GM23338 (cell line): ENCODE measurements around the gene FBL. TPM values are rescaled to one million over a fixed set of nuclear protein-coding genes. Genes with fewer than 3 reads are reported as not detected.

Experiments
- ATAC-seq: fragments of 200-7000 bp; cut with Tn5 transposase; 3 replicates; pipeline ENCODE4 v1.9.1; 2020
- DNase-seq: peaks from one replicate; pipeline ENCODE4 v3.0.0-alpha.2; 2015; ENCODE audit warnings: low spot score
- H2AFZ ChIP-seq: fragments of 200-600 bp; sonication (generic); 2 replicates; pipeline ENCODE4 v1.8.0; 2016; ENCODE audit warnings: antibody characterized with exemption, mild to moderate bottlenecking, moderate library complexity
- H3F3A ChIP-seq: fragments of 200-600 bp; sonication (generic); replicated peaks from 2 replicates; pipeline ENCODE4 v1.8.0; 2017; ENCODE audit warnings: antibody characterized with exemption, mixed run types, low read depth
- H3K27ac ChIP-seq: fragments of 200-600 bp; sonication (generic); 2 replicates; pipeline ENCODE4 v1.6.1; 2016; ENCODE audit warnings: low read depth
- H3K27me3 ChIP-seq: fragments of 200-600 bp; sonication (generic); 2 replicates; pipeline ENCODE4 v1.8.0; 2016; ENCODE audit warnings: mild to moderate bottlenecking, mixed run types, moderate library complexity; ENCODE audit not compliant: insufficient read depth
- H3K36me3 ChIP-seq: fragments of 200-600 bp; sonication (generic); 2 replicates; pipeline ENCODE4 v1.8.0; 2016; ENCODE audit warnings: mild to moderate bottlenecking; ENCODE audit not compliant: insufficient read depth
- H3K4me1 ChIP-seq: fragments of 200-600 bp; sonication (generic); 2 replicates; pipeline ENCODE4 v1.8.0; 2016; ENCODE audit warnings: mild to moderate bottlenecking, moderate library complexity; ENCODE audit not compliant: insufficient read depth
- H3K4me2 ChIP-seq: fragments of 200-600 bp; sonication (generic); 2 replicates; pipeline ENCODE4 v1.7.1; 2017; ENCODE audit warnings: mixed run types
- H3K4me3 ChIP-seq: fragments of 200-600 bp; sonication (generic); 2 replicates; pipeline ENCODE4 v1.6.1; 2016; ENCODE audit warnings: mixed run types
- H3K79me2 ChIP-seq: fragments of 200-600 bp; sonication (generic); replicated peaks from 2 replicates; pipeline ENCODE4 v1.8.0; 2017; ENCODE audit warnings: mild to moderate bottlenecking; ENCODE audit not compliant: insufficient read depth
- H3K9me2 ChIP-seq: fragments of 200-600 bp; sonication (generic); 2 replicates; pipeline ENCODE4 v1.8.0; 2017; ENCODE audit not compliant: insufficient read depth
- H4K20me1 ChIP-seq: fragments of 200-600 bp; sonication (generic); replicated peaks from 2 replicates; pipeline ENCODE4 v1.8.0; 2017; ENCODE audit warnings: mild to moderate bottlenecking; ENCODE audit not compliant: insufficient read depth
- H3K27ac Mint-ChIP-seq: 2 replicates; pipeline ENCODE4 v1.8.0; 2020; ENCODE audit warnings: inconsistent platforms, mild to moderate bottlenecking, moderate library complexity, mixed read lengths
- H3K27me3 Mint-ChIP-seq: 3 replicates; pipeline ENCODE4 v1.8.0; 2022; ENCODE audit warnings: low read depth, mild to moderate bottlenecking, moderate library complexity, mixed read lengths, inconsistent platforms; ENCODE audit not compliant: insufficient read depth, poor library complexity
- H3K36me3 Mint-ChIP-seq: 3 replicates; pipeline ENCODE4 v1.8.0; 2021; ENCODE audit warnings: low read depth, mild to moderate bottlenecking, inconsistent platforms, moderate library complexity, mixed read lengths
- H3K4me1 Mint-ChIP-seq: 3 replicates; pipeline ENCODE4 v1.8.0; 2020; ENCODE audit warnings: mild to moderate bottlenecking, inconsistent platforms, mixed read lengths
- H3K4me3 Mint-ChIP-seq: 3 replicates; pipeline ENCODE4 v1.8.0; 2021; ENCODE audit warnings: moderate library complexity, mild to moderate bottlenecking, inconsistent platforms, mixed read lengths
- H3K9me3 Mint-ChIP-seq: 3 replicates; pipeline ENCODE4 v1.8.0; 2020; ENCODE audit warnings: moderate library complexity, mild to moderate bottlenecking, inconsistent platforms, mixed read lengths
- CREB1 ChIP-seq: fragments of 250-450 bp; sonication (Bioruptor Pico); IDR thresholded peaks from 2 replicates; pipeline ENCODE4 v1.5.0; 2020; ENCODE audit warnings: low read depth, mild to moderate bottlenecking, moderate library complexity
- EZH2 ChIP-seq: fragments of 200-600 bp; sonication (generic); IDR thresholded peaks from one replicate; pipeline ENCODE4 v1.8.0; 2017; ENCODE audit warnings: antibody characterized with exemption, mild to moderate bottlenecking, low read depth; ENCODE audit not compliant: unreplicated experiment
- EZH2phosphoT487 ChIP-seq: fragments of 200-600 bp; sonication (generic); IDR thresholded peaks from one replicate; pipeline ENCODE4 v1.8.1; 2018; ENCODE audit warnings: antibody characterized with exemption; ENCODE audit not compliant: unreplicated experiment
- JUNB ChIP-seq: IDR thresholded peaks from one replicate; pipeline ENCODE4 v1.6.1; 2016; ENCODE audit warnings: antibody characterized with exemption; ENCODE audit not compliant: unreplicated experiment
- POLR2AphosphoS5 ChIP-seq: IDR thresholded peaks from 2 replicates; pipeline ENCODE4 v1.6.1; 2016; ENCODE audit warnings: antibody characterized with exemption, low read depth
- STAT1 ChIP-seq: IDR thresholded peaks from one replicate; pipeline ENCODE4 v1.6.1; 2016; ENCODE audit warnings: antibody characterized with exemption; ENCODE audit not compliant: unreplicated experiment
- ZNF331 ChIP-seq: fragments of 250-450 bp; sonication (Bioruptor Pico); IDR thresholded peaks from 2 replicates; pipeline ENCODE4 v1.5.0; 2020; ENCODE audit warnings: low read depth, mild to moderate bottlenecking, moderate library complexity
- ZNF462 ChIP-seq: fragments of 250-450 bp; sonication (Bioruptor Pico); IDR thresholded peaks from 2 replicates; pipeline ENCODE4 v1.5.0; 2020; ENCODE audit warnings: mild to moderate bottlenecking, moderate library complexity
- polyA plus RNA-seq: library from polyadenylated mRNA; unstranded; fragments of >200 nt; fragmentation: Nextera tagmentation; extraction: Ambion mirVana; gene quantifications from 2 replicates; pipeline ENCODE4 v1.2.1, GENCODE V29; 2016
- total RNA-seq: library from RNA; depleted of rRNA; stranded (reverse); fragments of >200 nt; shearing (Covaris generic); gene quantifications from 2 replicates; pipeline ENCODE4 v1.2.3, GENCODE V29; 2014
- TF ChIP-seq, protein P1 (sequence below): IDR thresholded peaks from one replicate; pipeline ENCODE4 v1.6.1; 2018; ENCODE audit warnings: antibody characterized with exemption; ENCODE audit not compliant: unreplicated experiment
- TF ChIP-seq, protein P2 (sequence below): IDR thresholded peaks from 2 replicates; pipeline ENCODE4 v1.6.1; 2016; ENCODE audit warnings: antibody characterized with exemption

FBL gene
- total and polyA plus RNA-seq, 2 experiments from 2014 or later = 403 to 553 TPM

DNA sequence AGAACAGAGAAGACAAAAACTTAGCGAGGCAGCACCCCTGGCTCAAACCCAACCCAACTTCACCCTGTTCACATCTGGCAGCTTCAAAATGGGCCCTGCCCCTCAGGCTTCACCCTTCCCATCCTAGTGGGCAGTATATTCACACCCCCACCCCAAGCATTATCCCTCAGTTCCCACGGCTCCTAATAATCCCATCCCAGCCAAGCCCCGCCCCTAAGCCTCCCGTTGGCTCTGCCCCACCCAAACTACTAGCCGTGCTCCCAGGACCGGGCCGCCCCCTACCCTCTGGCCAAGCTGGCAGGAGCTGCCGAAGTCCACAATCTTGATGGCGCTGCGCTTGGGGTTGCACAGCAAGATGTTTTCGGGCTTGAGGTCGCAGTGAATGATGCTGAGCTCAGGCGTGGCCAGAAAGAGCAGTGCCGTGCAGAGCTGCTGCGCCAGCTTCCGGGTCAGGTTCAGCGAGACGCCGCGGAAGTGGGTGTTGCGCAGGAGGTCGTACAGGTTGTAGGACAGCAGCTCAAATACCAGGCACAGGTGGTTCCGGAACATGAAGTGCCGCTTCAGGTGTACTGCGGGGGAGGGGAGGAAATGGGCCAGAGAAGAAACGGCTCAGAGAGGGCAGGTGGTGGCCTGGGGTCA, 18.0 kb downstream of the FBL start:
- Mint-ChIP-seq H3K4me3 (no peak overlapping the region; the same call in 2 of the 3 replicates), H3K36me3 (peaks cover 38% of the 10 kb centered on the region), H3K9me3 (no peaks in the 10 kb centered on the region), H3K27ac (no peak overlapping the region), H3K4me1 (peaks cover 15% of the 10 kb centered on the region), H3K27me3 (peaks cover 13% of the 10 kb centered on the region)
- TF ChIP-seq, protein P1, sequence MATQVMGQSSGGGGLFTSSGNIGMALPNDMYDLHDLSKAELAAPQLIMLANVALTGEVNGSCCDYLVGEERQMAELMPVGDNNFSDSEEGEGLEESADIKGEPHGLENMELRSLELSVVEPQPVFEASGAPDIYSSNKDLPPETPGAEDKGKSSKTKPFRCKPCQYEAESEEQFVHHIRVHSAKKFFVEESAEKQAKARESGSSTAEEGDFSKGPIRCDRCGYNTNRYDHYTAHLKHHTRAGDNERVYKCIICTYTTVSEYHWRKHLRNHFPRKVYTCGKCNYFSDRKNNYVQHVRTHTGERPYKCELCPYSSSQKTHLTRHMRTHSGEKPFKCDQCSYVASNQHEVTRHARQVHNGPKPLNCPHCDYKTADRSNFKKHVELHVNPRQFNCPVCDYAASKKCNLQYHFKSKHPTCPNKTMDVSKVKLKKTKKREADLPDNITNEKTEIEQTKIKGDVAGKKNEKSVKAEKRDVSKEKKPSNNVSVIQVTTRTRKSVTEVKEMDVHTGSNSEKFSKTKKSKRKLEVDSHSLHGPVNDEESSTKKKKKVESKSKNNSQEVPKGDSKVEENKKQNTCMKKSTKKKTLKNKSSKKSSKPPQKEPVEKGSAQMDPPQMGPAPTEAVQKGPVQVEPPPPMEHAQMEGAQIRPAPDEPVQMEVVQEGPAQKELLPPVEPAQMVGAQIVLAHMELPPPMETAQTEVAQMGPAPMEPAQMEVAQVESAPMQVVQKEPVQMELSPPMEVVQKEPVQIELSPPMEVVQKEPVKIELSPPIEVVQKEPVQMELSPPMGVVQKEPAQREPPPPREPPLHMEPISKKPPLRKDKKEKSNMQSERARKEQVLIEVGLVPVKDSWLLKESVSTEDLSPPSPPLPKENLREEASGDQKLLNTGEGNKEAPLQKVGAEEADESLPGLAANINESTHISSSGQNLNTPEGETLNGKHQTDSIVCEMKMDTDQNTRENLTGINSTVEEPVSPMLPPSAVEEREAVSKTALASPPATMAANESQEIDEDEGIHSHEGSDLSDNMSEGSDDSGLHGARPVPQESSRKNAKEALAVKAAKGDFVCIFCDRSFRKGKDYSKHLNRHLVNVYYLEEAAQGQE = no peak
- TF ChIP-seq EZH2 (no peak), ZNF462 (CRISPR knock-in tag) (no peak), ZNF331 (no peak), CREB1 (no peak), EZH2phosphoT487 (no peak), JUNB (no peak), STAT1 (no peak), POLR2AphosphoS5 (no peak)
- TF ChIP-seq, protein P2, sequence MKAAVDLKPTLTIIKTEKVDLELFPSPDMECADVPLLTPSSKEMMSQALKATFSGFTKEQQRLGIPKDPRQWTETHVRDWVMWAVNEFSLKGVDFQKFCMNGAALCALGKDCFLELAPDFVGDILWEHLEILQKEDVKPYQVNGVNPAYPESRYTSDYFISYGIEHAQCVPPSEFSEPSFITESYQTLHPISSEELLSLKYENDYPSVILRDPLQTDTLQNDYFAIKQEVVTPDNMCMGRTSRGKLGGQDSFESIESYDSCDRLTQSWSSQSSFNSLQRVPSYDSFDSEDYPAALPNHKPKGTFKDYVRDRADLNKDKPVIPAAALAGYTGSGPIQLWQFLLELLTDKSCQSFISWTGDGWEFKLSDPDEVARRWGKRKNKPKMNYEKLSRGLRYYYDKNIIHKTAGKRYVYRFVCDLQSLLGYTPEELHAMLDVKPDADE = no peak
- no peak overlapping the region for H2AFZ ChIP-seq
- H3K79me2 ChIP-seq = peaks cover 6% of the 10 kb centered on the region
- H3F3A ChIP-seq = no peaks in the 10 kb centered on the region
- H3K36me3 ChIP-seq = no peaks in the 10 kb centered on the region; the same call in 1 of the 2 replicates
- no peak overlapping the region for H3K27ac ChIP-seq
- H3K27me3 ChIP-seq = no peaks in the 10 kb centered on the region
- H4K20me1 ChIP-seq = 0 out of 2 replicates have a peak, but pooled peaks cover 3% of the 10 kb centered on the region
- no peak overlapping the region for H3K4me3 ChIP-seq
- no peaks in the 10 kb centered on the region for H3K9me2 ChIP-seq
- H3K4me1 ChIP-seq = peaks cover 9% of the 10 kb centered on the region
- ATAC-seq (no peak), DNase-seq (no peak)
- no peak overlapping the region for H3K4me2 ChIP-seq
